Activated CD8-positive, alpha-beta T cell treated with anti-CD3 and anti-CD28 coated beads for 36 hours (primary cell): ENCODE data around the gene RAD23B. TPM values are rescaled to one million over a fixed set of nuclear protein-coding genes. Genes with fewer than 3 reads are reported as not detected.

ENCODE experiments used
- ATAC-seq: fragments of 200-7000 bp; cut with Tn5 transposase; one replicate; pipeline ENCODE4 v1.10.0; 2021; ENCODE audit warnings: mild to moderate bottlenecking, moderate library complexity
- CTCF ChIA-PET: fragments of 350-600 bp; sonication (Branson Sonifier 250); formaldehyde crosslinking; loops from one replicate; lab custom pipeline; 2021; ENCODE audit warnings: antibody characterized with exemption; lab: Charles Lee
- POLR2A ChIA-PET: fragments of 350-600 bp; sonication (Branson Sonifier 250); formaldehyde crosslinking; loops from one replicate; lab custom pipeline; 2021; ENCODE audit warnings: antibody characterized with exemption; lab: Charles Lee
- DNase-seq: peaks from one replicate; pipeline ENCODE4 v3.0.0-alpha.2; 2020
- H3K27ac Mint-ChIP-seq: one replicate; pipeline ENCODE4 v1.8.0; 2021; ENCODE audit warnings: mild to moderate bottlenecking, mixed read lengths
- H3K27me3 Mint-ChIP-seq: one replicate; pipeline ENCODE4 v1.8.0; 2021; ENCODE audit warnings: mixed read lengths
- H3K36me3 Mint-ChIP-seq: one replicate; pipeline ENCODE4 v1.8.0; 2021; ENCODE audit warnings: low read depth, mixed read lengths
- H3K4me1 Mint-ChIP-seq: one replicate; pipeline ENCODE4 v1.8.0; 2021; ENCODE audit warnings: low read depth, mixed read lengths
- H3K4me3 Mint-ChIP-seq: one replicate; pipeline ENCODE4 v1.8.0; 2021; ENCODE audit warnings: mild to moderate bottlenecking, moderate library complexity, mixed read lengths
- H3K9me3 Mint-ChIP-seq: one replicate; pipeline ENCODE4 v1.8.0; 2021; ENCODE audit warnings: mixed read lengths
- intact Hi-C: fragments of 100-400 bp; cut with micrococcal nuclease; formaldehyde crosslinking; loops from one replicate; pipeline ENCODE4 v1.10.0; 2022
- total RNA-seq, 2 experiments: library from RNA; stranded (reverse); gene quantifications; one replicate each; pipeline ENCODE4 v1.2.3, GENCODE V29; 2021
- TF ChIP-seq, protein P1 (sequence below): fragments of 200-600 bp; IDR thresholded peaks from one replicate; pipeline ENCODE4 v1.8.0; 2022; ENCODE audit warnings: antibody characterized with exemption, mild to moderate bottlenecking

Gene RAD23B
- 100 to 1,000 TPM; 115 to 117 TPM for total RNA-seq

DNA sequence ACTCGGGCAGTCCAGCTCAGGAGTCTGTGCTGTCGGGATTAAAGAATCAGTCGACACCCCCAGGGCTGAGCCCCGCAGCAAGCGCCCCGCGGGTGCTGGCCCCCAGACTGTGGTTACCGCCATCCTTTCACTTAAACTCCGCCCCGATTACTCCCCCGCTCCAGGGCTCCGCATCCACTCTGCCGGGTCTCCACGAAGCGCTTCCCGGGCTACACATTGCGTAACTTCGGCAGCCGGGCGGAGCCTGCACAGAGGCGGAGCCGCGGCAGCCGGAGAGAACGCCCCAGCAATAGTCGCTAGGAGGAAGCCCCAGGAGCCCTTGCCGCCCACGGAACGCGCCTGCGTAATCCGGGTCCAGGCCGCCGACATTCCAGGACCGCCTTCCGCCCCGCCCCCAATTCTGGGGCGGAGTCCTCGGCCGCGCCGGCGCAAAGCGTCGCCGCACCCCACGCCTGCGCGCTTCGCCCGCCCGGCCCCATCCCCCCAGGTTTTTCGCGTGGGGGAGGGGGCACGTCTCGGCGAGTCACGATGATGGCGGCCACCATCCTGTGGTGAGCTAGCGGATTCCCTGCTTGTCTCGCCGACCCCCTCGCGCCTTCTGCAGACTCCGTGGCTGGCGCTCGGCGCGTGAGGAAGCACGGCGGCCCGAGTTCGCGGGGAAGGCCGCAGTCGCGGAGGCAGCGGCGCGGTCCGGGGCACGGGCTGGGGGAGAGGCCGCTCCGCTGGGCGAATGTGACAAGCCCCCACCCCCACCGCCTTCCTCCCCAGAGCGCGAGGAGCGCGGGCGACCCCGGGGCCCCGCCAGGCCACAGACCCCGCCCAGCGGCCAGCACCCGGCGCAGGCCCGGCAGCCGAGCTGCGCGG, at the start of gene RAD23B:
Gene RAD23B (plus strand): TSS at position 521 of the 864 bp plus-strand sequence. CDS start 351 bp downstream, outside the sequence.
- Mint-ChIP-seq H3K4me1 (peaks cover 41% of the 10 kb centered on the region), H3K27ac (peak within 1 kb of the TSS; percentile 93), H3K36me3 (peaks cover 23% of the 10 kb centered on the region), H3K4me3 (peak within 1 kb of the TSS; percentile 92), H3K9me3 (no peaks in the 10 kb centered on the region), H3K27me3 (no peaks in the 10 kb centered on the region)
- peak; percentile 85 for ATAC-seq
- intact Hi-C loops = loop anchor here (5.0 kb wide), 1 partner anchor 41 kb away; no protein-coding TSS in a partner anchor
- peak; percentile 99 for DNase-seq
- POLR2A ChIA-PET = interaction anchor here (0.8 to 1.7 kb wide), 16 partner anchors 10 to 64 kb away, joined by 3 to 9 read pairs (median 4); no protein-coding TSS in a partner anchor
- TF ChIP-seq, protein P1, sequence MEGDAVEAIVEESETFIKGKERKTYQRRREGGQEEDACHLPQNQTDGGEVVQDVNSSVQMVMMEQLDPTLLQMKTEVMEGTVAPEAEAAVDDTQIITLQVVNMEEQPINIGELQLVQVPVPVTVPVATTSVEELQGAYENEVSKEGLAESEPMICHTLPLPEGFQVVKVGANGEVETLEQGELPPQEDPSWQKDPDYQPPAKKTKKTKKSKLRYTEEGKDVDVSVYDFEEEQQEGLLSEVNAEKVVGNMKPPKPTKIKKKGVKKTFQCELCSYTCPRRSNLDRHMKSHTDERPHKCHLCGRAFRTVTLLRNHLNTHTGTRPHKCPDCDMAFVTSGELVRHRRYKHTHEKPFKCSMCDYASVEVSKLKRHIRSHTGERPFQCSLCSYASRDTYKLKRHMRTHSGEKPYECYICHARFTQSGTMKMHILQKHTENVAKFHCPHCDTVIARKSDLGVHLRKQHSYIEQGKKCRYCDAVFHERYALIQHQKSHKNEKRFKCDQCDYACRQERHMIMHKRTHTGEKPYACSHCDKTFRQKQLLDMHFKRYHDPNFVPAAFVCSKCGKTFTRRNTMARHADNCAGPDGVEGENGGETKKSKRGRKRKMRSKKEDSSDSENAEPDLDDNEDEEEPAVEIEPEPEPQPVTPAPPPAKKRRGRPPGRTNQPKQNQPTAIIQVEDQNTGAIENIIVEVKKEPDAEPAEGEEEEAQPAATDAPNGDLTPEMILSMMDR = no peak
- CTCF ChIA-PET = interaction anchor here (3.4 kb wide), 1 partner anchor 58 kb away, joined by 16 read pairs; no protein-coding TSS in a partner anchor

DNA sequence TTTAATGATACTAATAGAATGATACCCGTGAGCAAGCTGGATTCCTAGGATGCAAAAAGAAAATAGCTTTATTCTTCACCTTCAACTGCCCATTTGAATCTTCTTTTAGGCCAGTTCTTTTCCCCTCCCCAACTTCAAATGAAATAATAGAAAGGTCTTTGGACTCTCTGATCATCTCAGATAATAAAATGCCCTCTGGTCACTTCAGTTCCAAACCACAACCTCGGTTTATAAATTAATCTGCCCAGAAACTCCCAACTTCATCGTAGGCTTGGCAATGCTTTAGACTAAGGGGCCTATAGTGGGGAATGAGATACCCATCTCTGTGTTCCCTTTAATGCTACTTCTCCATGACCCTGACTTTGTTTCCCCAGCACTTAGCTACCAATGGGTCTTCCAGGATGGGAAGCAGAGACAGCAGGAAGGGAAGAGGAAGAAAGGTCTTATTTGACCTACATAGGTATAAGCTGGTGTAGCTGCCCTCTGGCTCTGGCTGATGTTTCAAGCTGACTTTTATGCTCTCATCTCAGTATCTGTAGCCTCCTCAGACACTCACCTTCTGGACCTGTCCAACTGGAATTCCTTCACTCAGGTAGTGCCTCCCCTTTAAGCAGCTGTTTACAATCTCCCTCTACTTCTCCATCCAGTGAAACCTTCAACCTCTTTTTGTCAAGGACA, 47.2 kb upstream of the RAD23B start:
- intact Hi-C loops = no loop called here

DNA sequence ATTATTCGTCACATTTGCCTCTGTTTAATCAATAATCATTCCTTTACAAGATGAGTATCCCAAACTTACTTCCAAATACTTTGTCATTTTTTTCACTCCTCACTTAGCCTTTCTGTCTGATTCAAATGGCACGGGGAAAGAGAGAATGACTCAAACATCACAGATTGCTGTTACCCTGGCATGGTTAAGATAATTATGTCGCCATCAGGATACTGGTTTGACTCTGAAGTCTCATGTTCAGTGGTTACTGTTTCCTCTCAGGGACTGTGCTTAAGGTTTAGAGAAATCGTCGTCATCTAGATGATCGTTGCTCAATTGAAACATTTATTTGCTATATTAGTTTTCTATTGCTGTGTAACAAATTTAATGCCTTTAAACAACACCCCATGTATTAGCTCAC, 45.2 kb upstream of the RAD23B start:
- TF ChIP-seq, protein P1 = no peak
- POLR2A ChIA-PET = no interaction called here
- Mint-ChIP-seq H3K27me3 (no peaks in the 10 kb centered on the region), H3K4me3 (no peak overlapping the region), H3K4me1 (peaks cover 10% of the 10 kb centered on the region), H3K9me3 (no peaks in the 10 kb centered on the region), H3K27ac (no peak overlapping the region), H3K36me3 (no peaks in the 10 kb centered on the region)
- ATAC-seq (peak; percentile 25), DNase-seq (no peak)
- CTCF ChIA-PET = interaction anchor here (1.4 kb wide), 1 partner anchor 104 kb away, joined by 6 read pairs; no protein-coding TSS in a partner anchor
- intact Hi-C loops = no loop called here

More for the DNA sequence above, 47.2 kb upstream of the RAD23B start:
- Mint-ChIP-seq H3K36me3 (no peaks in the 10 kb centered on the region), H3K4me3 (no peak overlapping the region), H3K4me1 (no peaks in the 10 kb centered on the region), H3K9me3 (no peaks in the 10 kb centered on the region), H3K27me3 (peaks cover 5% of the 10 kb centered on the region), H3K27ac (no peak overlapping the region)
- ATAC-seq (no peak), DNase-seq (no peak)
- ChIA-PET POLR2A (no interaction called here), CTCF (interaction anchor here (1.3 kb wide), 1 partner anchor 105 kb away, joined by 5 read pairs; no protein-coding TSS in a partner anchor)
- TF ChIP-seq, protein P1 = no peak

DNA sequence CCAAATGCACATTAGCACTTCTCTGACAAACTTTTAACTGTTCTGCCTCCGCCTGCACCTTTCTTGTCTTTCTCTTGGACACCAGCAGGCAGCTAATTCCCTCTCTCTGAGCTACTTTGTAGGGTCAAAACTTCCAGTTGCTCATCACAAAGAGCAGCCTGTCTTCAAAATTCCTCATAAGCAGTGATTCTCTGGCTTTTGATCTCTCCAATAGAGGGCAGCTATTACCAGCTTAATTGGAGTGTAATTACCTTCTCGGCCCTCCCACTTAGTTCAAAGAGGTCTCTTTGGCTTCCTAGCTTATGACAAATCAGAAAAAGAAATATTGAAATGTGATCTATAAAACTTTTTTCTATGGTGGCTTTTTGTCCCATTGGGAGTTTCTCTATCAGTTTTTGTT, 43.6 kb upstream of the RAD23B start:
- Mint-ChIP-seq H3K9me3 (no peaks in the 10 kb centered on the region), H3K27ac (no peak overlapping the region), H3K4me3 (no peak overlapping the region), H3K4me1 (peaks cover 26% of the 10 kb centered on the region), H3K36me3 (no peaks in the 10 kb centered on the region), H3K27me3 (no peaks in the 10 kb centered on the region)
- ATAC-seq (no peak), DNase-seq (no peak)
- TF ChIP-seq, protein P1 = no peak
- intact Hi-C loops = no loop called here
- POLR2A ChIA-PET = interaction anchor here (1.5 kb wide), 1 partner anchor 44 kb away, joined by 5 read pairs; the partner anchor contains the start of gene RAD23B
- CTCF ChIA-PET = interaction anchor here (1.0 to 3.0 kb wide), 3 partner anchors 54 to 186 kb away, joined by 3 to 32 read pairs (median 4); no protein-coding TSS in a partner anchor
